ENCODE results near the gene PRXL2A.
"Not testable (repeated sequence)": the region's sequence is repeated elsewhere in the genome, so short reads cannot be mapped to it uniquely, and the experiment has no call there.

The PRXL2A gene

GRCh38 chr10:80411681-80412220 lies 3.4 kb downstream of the PRXL2A start:
- DNase-seq = no peak

DNA sequence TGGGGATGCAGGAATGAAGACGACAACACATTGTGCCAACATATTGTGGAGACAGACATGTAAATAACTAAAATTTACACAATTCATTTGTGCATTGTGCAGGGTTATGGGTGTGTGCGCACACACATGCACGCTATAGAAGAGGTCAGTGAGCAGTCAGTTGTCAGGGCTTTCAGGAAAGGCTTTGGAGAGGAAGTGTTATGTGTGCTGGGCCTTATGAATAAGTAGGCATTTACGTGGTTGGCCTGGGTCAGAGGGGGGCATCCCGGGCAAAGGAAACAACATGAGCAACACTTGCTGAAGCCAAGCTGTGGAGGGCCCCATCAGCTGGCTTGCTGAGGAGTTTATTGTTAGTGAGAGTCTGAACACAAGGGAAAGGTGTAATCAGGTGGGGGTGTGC lies 4.1 kb downstream of the PRXL2A start:
- DNase-seq = no peak

DNA sequence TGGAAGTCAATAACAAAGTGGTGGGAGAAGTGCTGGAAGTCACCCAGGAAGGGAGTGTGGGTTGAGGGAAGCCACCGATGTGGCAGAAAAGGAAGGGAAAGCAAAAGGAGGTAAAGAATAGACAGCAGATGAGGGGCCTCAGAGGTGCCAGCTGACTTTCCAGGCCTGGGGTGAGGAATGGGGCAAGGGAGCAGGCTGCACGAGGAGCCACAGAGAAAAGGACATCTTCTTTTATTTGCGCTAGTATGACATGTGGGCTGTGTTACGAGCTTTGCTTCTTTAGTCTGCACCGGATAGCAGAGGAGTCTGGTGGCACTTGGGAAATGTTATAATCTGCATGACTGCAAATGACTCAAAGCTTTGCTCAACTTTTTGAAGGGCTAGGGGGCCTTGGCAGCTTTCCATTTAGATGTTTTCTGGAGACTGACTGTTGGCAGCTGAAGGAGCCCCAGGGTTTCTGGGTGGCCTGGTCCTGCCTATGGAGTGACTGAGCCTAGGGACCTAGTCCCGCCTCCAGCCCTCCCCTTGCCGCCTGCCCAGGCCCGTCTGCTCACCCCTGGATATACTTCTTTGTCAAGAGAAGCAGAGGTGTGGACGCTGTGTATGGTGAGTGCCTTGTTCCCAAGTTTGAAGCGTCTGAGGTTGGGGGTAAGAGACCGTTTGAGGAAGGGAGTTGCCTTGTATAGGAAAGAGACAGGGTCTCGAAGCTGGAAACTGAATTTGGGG lies 5.1 kb downstream of the PRXL2A start:
- DNase-seq = no peak

GRCh38 chr10:80414142-80414895 lies 6.0 kb downstream of the PRXL2A start:
- DNase-seq = no peak

- no peak for DNase-seq
Observed at GRCh38 chr10:80415734-80416478, 7.6 kb downstream of the PRXL2A start.

DNA sequence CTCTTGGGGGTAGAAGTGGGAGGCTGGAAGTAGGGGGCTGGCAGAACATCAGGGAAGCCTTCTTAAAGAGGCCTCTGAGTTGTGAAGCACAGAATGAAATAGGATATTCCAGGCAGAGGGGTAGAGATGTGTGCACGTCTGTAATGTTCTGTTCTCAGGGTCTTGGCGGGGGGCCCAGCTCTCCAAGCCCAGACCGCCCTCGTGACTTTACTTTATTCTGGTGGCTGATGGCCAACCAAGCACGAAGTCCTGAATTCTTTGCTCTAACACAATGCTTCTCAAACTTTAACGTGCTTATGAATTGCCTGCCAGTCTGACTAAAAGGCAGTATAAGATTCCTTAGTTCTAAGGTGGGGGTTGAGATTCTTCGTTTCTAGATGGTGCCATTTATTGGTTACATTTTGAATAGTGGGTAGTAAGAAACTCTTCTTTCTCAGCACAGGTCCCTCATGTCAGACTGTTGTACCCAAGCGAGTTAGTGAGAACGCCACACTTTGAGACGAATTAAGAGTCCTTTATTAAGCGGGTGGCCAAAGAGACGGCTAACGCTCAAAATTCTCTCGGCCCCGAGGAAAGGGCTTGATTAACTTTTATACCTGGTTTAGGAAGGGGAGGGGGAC lies 8.2 kb downstream of the PRXL2A start:
- no peak for DNase-seq

- not testable (repeated sequence) for DNase-seq
Observed at GRCh38 chr10:80417256-80417655, 8.9 kb downstream of the PRXL2A start.

DNA sequence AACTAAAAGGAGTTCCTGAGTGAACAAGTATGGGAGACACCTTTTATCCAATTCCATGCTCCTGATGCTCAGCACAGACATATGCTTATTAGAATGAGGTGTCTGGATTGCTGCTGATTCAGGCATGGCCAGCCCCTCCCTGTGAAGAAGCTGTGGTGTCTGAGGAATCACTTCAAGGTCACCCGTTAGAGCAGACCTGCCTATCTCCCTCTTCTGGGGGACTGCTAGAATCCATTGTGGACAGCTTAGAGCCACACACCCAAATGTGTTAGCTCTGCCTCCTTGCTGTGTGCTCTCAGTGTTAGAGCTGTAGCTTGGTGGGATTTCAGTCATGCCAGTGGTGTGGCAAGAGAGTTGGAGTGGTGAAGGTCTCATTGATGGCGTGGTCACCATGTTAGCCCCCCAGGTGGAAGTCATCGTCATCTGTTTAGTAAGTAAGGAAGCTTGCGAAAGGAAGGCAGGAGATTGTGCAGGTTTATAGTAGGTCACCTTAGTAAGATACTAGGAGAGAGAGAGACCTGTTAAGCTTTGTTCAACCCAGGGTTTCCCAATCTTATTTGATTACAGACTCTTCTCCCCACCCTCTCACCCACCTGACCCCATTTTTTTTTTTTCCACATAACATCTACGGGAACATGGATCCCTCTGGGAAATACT lies 12.8 kb downstream of the PRXL2A start:
- DNase-seq = no peak

DNA sequence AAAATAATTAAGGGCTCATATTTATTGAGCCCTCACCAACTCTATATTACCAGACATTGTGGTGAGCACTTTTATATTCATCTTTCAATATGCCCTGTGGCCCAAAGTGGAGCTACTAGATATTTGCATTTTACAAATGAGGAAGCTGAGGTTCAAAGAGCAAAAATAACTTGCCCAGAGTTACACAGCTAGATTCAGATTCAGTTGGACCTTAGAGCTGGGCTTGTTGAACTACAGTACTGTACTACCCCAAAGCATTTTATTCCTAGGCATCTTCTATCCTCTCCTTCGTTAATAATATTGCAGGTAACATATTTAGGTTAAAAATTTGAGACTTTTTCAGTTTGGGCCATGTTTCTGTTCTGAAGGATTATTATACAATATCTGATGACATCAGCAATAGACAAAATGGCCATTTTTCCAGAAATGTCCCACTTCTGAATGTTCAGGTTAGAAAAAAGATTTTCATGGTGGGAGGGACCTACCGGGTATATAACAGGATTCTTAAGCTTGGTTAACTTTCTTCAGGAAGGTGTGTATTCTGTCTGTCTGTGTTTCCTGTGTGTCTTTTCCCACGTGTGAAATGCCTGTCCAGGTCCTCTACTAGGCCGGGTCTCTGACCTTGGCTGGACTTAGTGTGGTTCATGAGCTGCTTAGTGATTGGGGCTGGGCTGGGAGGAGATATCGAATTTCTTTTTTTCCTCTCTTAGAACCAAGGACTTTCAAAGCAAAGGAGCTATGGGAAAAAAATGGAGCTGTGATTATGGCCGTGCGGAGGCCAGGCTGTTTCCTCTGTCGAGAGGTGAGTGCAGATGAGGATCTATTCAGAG lies 13.6 kb downstream of the PRXL2A start:
- no peak for DNase-seq

DNA sequence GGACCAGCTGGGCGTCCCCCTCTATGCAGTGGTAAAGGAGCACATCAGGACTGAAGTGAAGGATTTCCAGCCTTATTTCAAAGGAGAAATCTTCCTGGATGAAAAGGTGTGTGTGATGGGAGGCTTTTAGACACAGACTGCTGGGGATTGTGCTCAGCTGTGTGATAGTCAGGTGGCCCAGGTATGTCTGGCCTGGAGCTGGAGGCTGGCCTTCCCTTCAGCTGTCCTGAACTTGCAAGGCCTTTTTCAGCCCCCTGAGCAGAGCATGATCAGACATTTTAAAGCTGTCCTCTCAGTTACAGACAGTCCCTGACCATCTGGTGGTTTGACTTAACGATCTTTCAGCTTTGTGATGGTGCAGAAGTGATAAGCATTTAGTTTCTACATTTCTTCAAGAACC lies 17.6 kb downstream of the PRXL2A start:
- DNase-seq = no peak

DNA sequence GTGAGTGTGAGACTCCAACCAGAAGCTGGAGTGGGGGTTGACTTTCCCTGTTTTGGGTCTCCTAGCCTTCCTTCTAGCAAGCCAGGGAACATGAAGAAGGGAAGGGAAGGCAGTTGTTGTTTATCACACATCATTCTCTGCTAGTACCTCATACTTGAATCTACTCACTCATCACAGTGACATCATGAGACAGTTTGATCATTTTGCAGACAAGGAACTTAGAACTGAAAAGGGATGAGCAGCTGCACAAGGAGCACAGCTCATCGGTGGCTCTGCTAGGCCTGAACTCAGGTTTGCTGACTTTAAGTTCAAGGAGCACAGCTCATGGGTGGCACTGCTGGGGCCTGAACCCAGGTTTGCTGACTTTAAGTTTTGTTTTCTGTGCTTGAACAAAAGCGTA lies 19.2 kb downstream of the PRXL2A start:
- no peak for DNase-seq

DNA sequence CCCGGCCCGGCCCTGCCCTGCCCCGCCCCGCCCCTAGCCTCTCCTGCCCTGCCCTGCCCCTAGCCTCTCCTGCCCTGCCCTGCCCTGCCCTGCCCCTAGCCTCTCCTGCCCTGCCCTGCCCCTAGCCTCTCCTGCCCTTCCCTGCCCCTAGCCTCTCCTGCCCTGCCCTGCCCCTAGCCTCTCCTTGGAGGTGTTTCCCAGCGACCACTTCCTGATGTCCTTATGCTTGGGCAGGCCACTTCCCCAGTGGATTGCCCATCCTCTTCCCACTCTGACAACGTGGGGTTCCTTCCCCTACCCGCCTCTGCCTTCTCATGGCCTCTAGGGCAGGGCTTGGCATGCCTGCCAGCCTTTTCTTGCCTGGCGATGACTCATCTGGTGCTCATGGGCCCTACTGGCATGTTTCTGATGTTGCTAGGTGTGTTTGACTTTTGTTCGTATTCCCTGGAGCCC lies 21.2 kb downstream of the PRXL2A start:
- no peak for DNase-seq

DNA sequence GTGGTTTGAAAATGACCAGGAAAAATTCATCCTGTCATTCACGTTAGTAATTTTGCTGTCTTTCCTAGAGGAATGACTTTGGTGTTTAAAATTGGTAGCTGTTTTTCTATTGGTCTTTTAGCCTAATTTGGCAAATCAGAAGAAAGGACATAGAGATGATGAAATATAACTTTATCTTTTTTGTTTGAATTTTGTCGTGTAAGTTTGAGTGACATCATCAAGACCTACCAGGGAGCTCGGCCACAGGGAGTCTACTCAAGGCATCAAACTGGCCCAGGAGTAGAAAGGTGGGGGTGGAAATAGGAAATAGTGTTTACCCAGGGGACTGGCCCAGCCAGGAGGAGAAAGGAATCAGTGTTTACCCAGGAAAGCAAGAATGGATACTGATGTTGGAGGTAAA lies 24.8 kb downstream of the PRXL2A start:
- no peak for DNase-seq

DNA sequence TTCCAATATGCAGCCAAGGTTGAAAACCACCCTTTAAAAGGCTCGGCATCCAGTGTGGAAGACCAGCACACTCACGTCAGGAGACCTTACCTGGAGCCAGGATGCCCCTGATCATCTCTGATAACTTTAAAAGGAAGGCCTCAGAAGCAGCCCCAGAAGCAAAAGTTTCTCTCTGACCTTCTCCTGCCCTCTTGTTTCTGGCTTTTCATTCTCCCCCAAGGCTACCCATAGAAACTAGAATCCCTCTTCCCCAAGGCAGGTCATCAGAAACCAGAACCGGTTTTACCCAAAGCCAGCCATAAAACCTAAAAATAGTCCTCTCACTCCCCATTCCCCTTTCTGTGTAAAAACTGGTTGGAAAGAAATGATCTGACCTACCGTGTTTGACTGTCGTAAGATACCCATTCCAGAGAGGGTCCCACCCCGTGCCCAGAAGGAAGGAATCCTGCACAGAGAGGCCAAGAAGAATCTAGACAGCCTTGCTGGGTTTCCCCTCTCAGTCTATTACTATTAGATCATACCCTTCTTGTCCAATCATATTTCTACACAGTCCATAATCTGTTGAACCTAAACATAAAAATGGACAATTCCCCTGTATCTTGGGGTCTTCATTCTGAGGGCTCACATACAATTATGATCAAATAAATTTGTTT lies 28.2 kb downstream of the PRXL2A start:
- no peak for DNase-seq

GRCh38 chr10:80437227-80437626 lies 28.9 kb downstream of the PRXL2A start:
- no peak for DNase-seq

DNA sequence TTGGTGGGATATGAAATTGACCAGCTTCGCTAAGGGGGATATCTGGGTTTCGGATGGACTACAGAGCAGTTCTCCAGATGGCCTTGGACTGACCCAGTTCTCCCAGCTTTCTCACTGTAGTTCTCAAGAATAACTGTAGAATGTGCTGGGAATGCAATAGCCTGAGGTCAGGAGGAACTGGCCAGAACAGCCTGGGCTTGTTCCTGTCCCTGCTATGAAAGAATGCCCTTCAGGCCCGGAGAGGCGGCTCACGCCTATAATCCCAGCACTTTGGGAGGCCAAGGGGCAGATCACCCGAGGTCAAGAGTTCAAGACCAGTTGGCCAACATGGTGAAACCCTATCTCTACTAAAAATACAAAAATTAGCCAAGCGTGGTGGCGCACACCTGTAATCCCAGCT lies 33.5 kb downstream of the PRXL2A start:
- DNase-seq = no peak

GRCh38 chr10:80442879-80443278 lies 34.5 kb downstream of the PRXL2A start:
- DNase-seq = no peak

DNA sequence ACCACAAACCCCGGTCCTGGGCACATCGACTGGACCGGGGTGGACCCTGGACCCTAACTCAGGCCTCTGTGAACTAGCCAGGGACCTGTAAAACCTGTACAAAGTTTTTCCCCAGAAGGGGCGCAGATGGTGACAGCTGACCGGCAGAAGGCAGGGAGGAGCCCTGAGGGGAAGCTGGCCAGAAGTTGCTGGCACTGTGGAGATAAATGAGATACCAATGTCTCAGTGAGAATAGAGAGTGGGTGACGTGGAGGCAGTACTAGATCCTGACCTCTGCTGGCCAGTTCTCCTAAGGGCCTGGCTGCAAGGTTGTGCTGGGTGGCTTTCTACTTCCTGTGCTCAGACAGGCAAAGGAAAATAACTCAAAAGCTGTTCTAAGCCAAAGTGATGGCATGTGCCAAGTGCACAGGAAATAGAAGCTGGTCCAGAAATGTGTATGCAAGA lies 35.2 kb downstream of the PRXL2A start:
- no peak for DNase-seq

GRCh38 chr10:80444124-80444523 lies 35.8 kb downstream of the PRXL2A start:
- no peak for DNase-seq

DNA sequence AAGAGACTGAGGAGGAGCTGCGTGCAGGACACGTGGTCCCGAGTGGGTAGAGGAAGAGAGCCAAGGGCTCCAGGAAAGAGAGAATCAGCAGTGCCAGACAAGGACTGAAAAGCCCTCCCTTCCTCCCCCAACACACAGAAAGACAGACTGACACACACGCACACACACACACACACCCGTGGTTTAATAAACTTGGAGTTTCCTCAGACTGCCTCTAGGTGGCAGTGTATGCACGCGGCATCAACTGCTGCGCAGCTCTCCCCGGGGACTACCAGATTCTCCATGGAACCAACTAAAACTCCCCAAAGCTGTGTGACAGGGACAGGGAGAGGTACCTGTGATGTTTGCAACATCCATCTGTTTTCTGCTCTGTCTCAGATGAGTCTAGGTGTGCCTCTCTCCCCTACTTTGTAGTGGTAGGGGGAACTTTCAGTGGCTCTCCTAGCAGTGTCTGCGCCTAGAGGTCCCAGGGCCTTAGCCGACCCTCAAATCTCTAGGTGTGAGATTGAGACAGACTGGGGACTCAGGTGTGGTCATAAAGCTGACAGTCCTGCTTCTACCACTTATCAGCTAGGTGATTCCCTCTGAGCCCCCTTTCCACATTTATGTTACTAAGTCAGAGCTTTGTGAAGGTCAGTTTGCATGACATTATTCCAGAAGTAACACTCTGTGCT lies 36.4 kb downstream of the PRXL2A start:
- DNase-seq = no peak

All from cerebellar nuclear complex (tissue), 1 donor.